ENCODE measurements around the gene EIF4B. TPM values are rescaled to one million over a fixed set of nuclear protein-coding genes. Genes with fewer than 3 reads are reported as not detected.
A peak's percentile ranks its signal among the peaks of the same experiment; 100 is the strongest.

EIF4B gene
- total RNA-seq, 4 donors from 2014 or later = 297 to 484 (median 401) TPM

GRCh38 chr12:53056296-53056695 lies 50.0 kb downstream of the EIF4B start:
- TF ChIP-seq EP300 (IDR thresholded peaks at IDR 0.05) = no peak
- TF ChIP-seq POLR2A (IDR thresholded peaks at IDR 0.05) = no peak
- TF ChIP-seq CTCF (IDR thresholded peaks at IDR 0.05) = no peak
- peak overlapping the region in 2 of 4 donors; percentile 99 to 100 for H3K27ac ChIP-seq
- DNase-seq (ENCODE audit: low spot score in 2 of 2) = no peak
- H3K27me3 ChIP-seq = no peaks in the 10 kb centered on the region
- no peak overlapping the region for H3K4me3 ChIP-seq
- peaks cover 4 to 100% (median 53%) of the 10 kb centered on the region in 4 donors for H3K4me1 ChIP-seq
- 70 to 75% methylated on average over 5 of the region's 5 CpGs for WGBS, 2 donors
- H3K36me3 ChIP-seq = peaks cover 0 to 73% (median 11%) of the 10 kb centered on the region in 3 donors
- no peaks in the 10 kb centered on the region for H3K9me3 ChIP-seq

GRCh38 chr12:53056901-53057300 lies 50.6 kb downstream of the EIF4B start:
- Histone ChIP-seq H3K36me3 (peaks cover 0 to 75% (median 11%) of the 10 kb centered on the region in 3 donors), H3K9me3 (no peaks in the 10 kb centered on the region), H3K4me1 (peaks cover 4 to 100% (median 54%) of the 10 kb centered on the region in 4 donors), H3K27ac (peak overlapping the region in 2 of 4 donors; percentile 99 to 100), H3K27me3 (no peaks in the 10 kb centered on the region), H3K4me3 (no peak overlapping the region)
- no peak for DNase-seq (ENCODE audit: low spot score in 2 of 2)
- TF ChIP-seq EP300 (IDR thresholded peaks at IDR 0.05) (no peak), POLR2A (IDR thresholded peaks at IDR 0.05) (no peak), CTCF (IDR thresholded peaks at IDR 0.05) (no peak)
- 77 to 96% methylated on average over 7 of the region's 7 CpGs for WGBS, 2 donors

- H3K9me3 ChIP-seq = no peaks in the 10 kb centered on the region
- no peak overlapping the region for H3K4me3 ChIP-seq
- WGBS, 2 donors = 83 to 85% methylated on average over 13 of the region's 13 CpGs
- TF ChIP-seq POLR2A (IDR thresholded peaks at IDR 0.05) (no peak), EP300 (IDR thresholded peaks at IDR 0.05) (peak in 1 of 2 donors; percentile 7)
- peaks cover 4 to 100% (median 53%) of the 10 kb centered on the region in 4 donors for H3K4me1 ChIP-seq
- peak overlapping the region in 2 of 4 donors; percentile 99 to 100 for H3K27ac ChIP-seq
- DNase-seq (ENCODE audit: low spot score in 2 of 2) = peak; percentile 5 to 12
- peaks cover 1 to 81% (median 11%) of the 10 kb centered on the region in 3 donors for H3K36me3 ChIP-seq
- no peaks in the 10 kb centered on the region for H3K27me3 ChIP-seq
Observed at GRCh38 chr12:53057816-53058500, 51.7 kb downstream of the EIF4B start.

GRCh38 chr12:53058674-53059433 lies 52.6 kb downstream of the EIF4B start:
- Histone ChIP-seq H3K27ac (peak overlapping the region in 3 of 4 donors; percentile 7 to 100 (median 99)), H3K4me3 (no peak overlapping the region), H3K9me3 (no peaks in the 10 kb centered on the region), H3K27me3 (no peaks in the 10 kb centered on the region), H3K4me1 (peaks cover 2 to 100% (median 51%) of the 10 kb centered on the region in 4 donors), H3K36me3 (peaks cover 10 to 90% (median 11%) of the 10 kb centered on the region in 3 donors)
- no peak for TF ChIP-seq CTCF (IDR thresholded peaks at IDR 0.05)
- TF ChIP-seq EP300 (IDR thresholded peaks at IDR 0.05) = peak in 1 of 2 donors; percentile 11
- 77 to 78% methylated on average over 25 to 32 of the region's 35 CpGs for WGBS, 2 donors
- DNase-seq (ENCODE audit: low spot score in 2 of 2) = peak; percentile 4 to 16

- Histone ChIP-seq H3K27ac (peak overlapping the region; percentile 7 to 100 (median 68)), H3K4me1 (peaks cover 0 to 100% (median 49%) of the 10 kb centered on the region in 4 donors), H3K9me3 (no peaks in the 10 kb centered on the region), H3K36me3 (peaks cover 10 to 97% (median 11%) of the 10 kb centered on the region in 3 donors), H3K27me3 (no peaks in the 10 kb centered on the region), H3K4me3 (no peak overlapping the region)
- WGBS, 2 donors = 82 to 87% methylated on average over 10 to 22 of the region's 24 CpGs
- DNase-seq (ENCODE audit: low spot score in 2 of 2) = peak in 1 of 2 donors; percentile 14
- TF ChIP-seq POLR2A (IDR thresholded peaks at IDR 0.05) = no peak
- TF ChIP-seq CTCF (IDR thresholded peaks at IDR 0.05) = no peak
- TF ChIP-seq EP300 (IDR thresholded peaks at IDR 0.05) = no peak
Observed at GRCh38 chr12:53059434-53060063, 53.3 kb downstream of the EIF4B start.

All from tibial nerve (tissue), 4 donors.